ENCODE results near the gene ZMYND11. TPM values are rescaled to one million over a fixed set of nuclear protein-coding genes. Genes with fewer than 3 reads are reported as not detected.
"Not testable (repeated sequence)": the region's sequence is repeated elsewhere in the genome, so short reads cannot be mapped to it uniquely, and the experiment has no call there.

ZMYND11 gene
- total RNA-seq, 1 experiment from 2014 or later, result 20.3 TPM

DNA sequence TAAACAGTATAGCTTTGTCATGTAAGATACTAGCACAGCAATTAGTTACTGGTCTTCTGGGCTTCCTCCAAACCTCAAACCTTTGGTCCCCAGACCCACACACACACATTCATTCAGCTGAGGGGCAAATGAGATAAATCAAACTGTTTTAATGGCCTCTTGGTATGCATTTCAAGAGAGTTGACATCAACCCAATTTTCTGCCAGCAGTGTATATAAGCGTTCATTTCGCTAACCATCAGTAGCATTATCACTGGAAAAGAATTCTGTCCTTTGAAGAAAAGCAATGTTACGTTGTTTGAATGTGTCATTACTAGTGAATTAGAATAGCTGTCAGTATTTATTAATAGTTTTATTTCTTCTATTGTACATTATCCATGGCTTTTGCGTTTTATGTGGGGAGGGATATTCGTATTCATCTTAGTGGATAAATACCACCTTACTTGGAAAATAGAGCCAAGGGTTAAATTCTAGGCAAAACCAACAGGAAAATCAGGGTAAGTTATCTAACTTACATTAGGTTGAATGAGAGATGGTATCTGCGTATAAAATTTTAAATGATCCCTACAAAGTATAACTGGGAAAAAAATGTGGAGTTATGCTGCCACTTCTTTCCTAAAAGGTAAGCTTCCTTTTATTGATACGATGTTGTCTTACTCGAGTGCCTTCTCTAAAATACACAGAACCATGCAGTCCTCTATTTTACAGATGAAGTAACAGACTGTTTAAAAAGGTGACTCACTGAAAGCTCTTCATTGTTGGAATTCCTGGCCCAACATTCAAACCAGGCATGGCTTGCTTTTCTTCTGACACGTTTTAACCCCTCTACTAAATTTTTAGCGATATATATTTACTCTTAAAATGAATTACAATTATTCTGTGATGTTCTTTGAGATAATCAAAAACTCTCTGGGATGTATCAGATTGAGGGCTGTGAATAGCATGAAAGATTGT is 2.0 kb upstream of the ZMYND11 start:
- DNase-seq (ENCODE audit: low read depth), result peak; percentile 62

GRCh38 chr10:134247-135131 is 766 bp upstream of the ZMYND11 start:
- DNase-seq (ENCODE audit: low read depth), result peak; percentile 13

GRCh38 chr10:135601-136464 is 578 bp downstream of the ZMYND11 start:
- DNase-seq (ENCODE audit: low read depth), result peak; percentile 44

DNA sequence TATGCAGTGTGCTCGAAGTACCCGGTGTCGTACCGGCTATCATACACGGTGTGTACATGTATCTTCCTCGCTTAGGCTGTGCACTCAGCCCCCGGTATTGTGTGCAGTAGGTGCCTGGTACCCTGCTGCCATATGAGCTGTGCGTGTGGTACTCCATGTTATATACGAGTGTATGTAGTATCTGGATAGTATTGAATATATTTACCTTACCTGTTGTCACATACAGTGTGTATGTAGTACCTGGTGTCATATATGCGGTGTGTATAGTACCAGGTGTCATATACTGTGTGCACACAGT is 1.2 kb downstream of the ZMYND11 start:
- no peak for DNase-seq (ENCODE audit: low read depth)

DNA sequence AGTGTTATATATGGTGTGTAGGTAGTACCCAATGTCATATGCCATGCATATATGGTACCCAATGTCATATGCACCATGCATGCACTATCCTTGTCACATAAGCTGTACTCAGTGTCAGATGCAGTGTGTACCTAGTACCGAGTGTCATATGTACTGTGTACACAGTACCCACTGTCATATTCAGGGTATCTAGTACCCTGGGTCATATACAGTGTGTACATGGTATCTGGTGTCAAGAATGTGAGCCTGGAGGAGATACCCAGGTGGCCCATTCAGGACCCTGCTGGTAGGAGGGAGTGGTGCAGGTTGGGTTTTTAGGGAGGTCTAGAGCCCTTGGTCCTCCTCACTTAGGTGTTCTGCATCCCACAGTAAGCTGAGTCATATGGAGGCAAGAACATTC is 1.8 kb downstream of the ZMYND11 start:
- peak; percentile 35 for DNase-seq (ENCODE audit: low read depth)

GRCh38 chr10:137606-138005 is 2.4 kb downstream of the ZMYND11 start:
- peak; percentile 42 for DNase-seq (ENCODE audit: low read depth)

DNA sequence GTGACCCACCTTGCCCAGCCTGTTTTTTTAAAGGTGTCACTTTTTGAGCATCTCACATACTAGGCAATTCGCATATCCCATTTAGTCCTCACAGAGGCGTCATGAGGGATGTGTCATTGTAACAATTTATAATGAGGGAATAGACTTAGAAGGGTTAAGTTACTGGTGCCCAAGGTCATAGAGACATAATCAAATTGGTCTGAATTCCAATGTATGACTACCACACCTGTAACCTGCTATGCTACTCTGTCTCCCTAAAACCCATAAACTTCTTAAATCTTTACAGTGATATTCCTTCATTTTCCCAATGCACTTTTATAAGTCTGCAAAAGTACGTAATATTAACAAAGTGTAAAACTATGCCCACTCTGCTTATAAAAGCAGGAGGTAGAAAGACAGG is 7.1 kb downstream of the ZMYND11 start:
- DNase-seq (ENCODE audit: low read depth), result no peak

DNA sequence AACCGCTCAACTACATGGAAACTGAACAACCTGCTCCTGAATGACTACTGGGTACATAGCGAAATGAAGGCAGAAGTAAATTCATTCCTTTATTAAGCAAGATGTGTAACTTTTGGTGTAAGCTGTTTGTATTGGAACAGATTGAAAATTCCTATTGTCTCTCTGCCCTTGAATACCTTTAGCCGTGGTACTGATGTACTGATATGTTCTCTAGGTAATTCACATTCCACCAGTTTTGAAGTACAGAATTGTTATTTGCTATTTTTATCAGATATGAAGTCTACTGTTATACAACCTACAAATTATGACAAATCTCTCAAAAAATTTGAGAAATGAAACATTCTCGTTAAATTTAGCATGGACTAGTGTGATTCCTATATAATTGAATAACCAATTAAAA is 17.7 kb downstream of the ZMYND11 start:
- DNase-seq (ENCODE audit: low read depth), result no peak

DNA sequence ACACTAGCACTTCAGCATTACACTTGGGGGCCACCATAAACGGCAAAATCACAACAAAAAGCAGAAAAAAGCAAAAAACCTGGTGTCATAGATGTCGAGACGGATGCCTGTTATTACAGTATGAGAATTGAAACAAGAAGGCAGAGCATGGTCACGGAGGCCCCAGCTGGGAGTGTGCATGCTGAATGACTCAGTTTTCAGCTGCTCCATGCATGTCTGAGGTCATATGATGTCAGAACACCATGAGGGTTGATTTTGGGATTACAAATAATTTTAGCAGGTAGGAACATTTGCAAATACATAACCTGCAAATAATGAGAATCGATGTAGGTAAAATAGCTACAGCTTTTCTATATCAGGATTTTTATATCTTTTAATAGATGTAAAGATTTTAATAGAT is 19.1 kb downstream of the ZMYND11 start:
- DNase-seq (ENCODE audit: low read depth), result no peak

GRCh38 chr10:167383-167782 is 32.1 kb downstream of the ZMYND11 start:
- no peak for DNase-seq (ENCODE audit: low read depth)

DNA sequence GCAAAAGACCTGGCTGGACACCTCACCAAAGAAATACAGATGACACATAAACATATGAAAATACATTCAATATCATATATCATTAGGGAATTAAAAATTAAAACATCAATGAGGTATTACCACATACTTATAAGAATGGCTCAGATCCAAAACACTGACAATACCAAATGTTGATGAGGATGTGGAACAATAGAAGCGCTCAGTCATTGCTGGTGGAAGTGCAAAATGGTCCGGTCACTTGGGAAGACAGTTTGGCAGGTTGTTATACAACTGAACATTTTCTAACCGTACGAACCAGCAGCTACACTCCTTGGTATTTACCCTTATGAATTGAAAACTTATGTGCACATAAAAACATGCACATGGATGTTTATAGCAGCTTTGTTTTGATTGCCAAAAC is 38.5 kb downstream of the ZMYND11 start:
- no peak for DNase-seq (ENCODE audit: low read depth)

GRCh38 chr10:176677-177076 is 41.4 kb downstream of the ZMYND11 start:
- no peak for DNase-seq (ENCODE audit: low read depth)

- peak; percentile 25 for DNase-seq (ENCODE audit: low read depth)
Observed at GRCh38 chr10:178208-178607, 43.0 kb downstream of the ZMYND11 start.

GRCh38 chr10:178723-179122 is 43.5 kb downstream of the ZMYND11 start:
- no peak for DNase-seq (ENCODE audit: low read depth)

GRCh38 chr10:182441-183201 is 47.4 kb downstream of the ZMYND11 start:
- peak; percentile 53 for DNase-seq (ENCODE audit: low read depth)

GRCh38 chr10:184174-184573 is 48.9 kb downstream of the ZMYND11 start:
- no peak for DNase-seq (ENCODE audit: low read depth)

DNA sequence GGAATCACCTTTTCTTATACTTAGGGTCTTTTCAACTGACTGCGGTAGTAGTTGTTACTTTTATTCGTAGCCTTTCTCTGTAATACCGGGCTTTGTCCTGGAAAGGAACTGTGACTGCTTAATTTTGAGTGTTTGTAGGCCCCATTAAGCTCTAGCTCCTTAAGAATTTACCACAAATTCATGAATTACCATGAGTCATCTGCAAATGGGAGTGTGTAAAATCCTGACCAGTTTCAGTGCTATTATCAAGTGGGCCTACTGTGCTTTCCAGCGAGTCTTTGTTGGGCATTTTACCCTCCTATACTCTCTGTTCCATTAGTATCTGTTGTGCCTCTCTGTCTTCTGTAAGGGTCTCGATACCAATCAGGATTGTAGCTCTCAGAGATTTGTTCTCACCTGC is 49.7 kb downstream of the ZMYND11 start:
- peak; percentile 74 for DNase-seq (ENCODE audit: low read depth)

DNA sequence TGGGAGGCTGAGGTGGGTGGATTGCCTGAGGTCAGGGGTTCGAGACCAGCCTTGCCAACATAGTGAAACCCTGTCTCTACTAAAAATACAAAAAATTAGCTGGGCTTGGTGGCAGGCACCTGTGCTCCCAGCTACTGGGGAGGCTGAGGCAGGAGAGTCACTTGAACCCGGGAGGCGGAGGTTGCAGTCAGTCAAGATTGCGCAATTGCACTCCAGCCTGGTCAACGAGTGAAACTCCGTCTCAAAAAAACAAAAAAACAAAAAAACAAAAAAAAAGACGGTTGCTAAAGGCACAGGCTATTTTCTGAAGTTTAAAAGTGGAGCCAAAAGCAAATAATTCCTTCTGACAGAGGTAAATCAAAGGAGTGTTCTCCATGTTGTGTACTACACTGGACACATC is 50.3 kb downstream of the ZMYND11 start:
- not testable (repeated sequence) for DNase-seq (ENCODE audit: low read depth)

DNA sequence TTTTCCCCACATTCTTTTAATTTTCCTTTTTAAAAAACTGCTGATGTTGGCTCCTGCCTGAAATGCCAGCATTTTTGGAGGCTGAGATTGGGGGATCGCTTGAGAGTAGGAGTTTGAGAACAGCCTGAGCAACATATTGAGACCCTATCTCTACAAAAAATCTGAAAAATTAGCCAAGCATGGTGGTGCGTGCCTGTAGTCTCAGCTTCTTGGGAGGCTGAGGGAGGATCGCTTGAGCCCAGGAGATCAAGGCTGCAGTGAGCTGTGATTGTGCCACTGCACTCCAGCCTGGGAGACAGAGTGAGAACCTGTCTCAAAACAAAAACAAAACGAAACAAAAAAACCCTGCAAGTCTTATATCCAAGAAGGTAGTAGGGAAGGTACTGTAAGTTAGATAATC is 51.7 kb downstream of the ZMYND11 start:
- DNase-seq (ENCODE audit: low read depth), result no peak

DNA sequence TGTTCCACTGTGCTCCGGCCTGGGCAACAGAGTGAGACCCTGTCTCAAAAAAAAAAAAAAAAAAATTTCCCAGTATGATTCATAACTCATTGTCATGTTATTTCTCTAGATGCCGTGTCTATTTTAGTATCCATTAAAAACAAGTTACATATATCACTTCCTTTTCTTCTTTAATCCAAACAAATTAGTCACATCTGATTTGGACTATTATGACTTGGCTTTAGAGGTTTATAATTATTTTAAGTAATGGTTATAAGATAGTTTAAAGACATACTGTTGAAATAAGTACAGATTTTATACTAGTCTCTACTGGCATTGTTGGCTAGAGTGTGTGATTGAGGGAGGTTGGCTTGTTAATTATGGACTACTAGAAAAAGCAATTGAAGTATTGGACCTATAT is 53.3 kb downstream of the ZMYND11 start:
- peak; percentile 12 for DNase-seq (ENCODE audit: low read depth)

DNA sequence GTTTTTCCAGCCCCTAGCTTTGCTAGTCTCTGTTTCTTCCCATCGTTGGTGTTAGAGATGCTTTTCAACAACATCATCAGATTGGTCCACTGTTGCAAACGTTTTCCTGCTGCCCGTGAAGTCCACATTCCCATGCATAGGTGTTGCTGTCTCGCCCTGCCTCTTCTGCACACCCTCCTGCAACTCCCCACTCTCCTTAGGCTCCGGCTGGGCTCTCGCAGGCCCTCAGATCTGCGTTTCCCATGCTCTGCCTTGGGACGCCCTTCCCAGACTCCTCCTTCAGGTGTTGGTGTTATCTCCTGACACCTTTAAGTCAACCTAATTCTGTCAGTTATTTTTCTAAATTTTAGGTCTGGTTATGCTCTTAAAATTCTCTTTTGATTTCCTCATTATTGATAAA is 55.0 kb downstream of the ZMYND11 start:
- no peak for DNase-seq (ENCODE audit: low read depth)

Data from M059J (cell line).